SK-N-DZ (cell line): ENCODE measurements around the gene VPS33B. TPM values are rescaled to one million over a fixed set of nuclear protein-coding genes. Genes with fewer than 3 reads are reported as not detected.
"Not testable (repeated sequence)": the region's sequence is repeated elsewhere in the genome, so short reads cannot be mapped to it uniquely, and the experiment has no call there.

Experiments used
- DNase-seq: peaks from one replicate; pipeline ENCODE4 v3.0.0-alpha.2; 2015; ENCODE audit warnings: low spot score
- polyA plus RNA-seq, 2 experiments: library from polyadenylated mRNA; depleted of rRNA; stranded (reverse); fragments of >200 nt; gene quantifications; 2 replicates each; pipeline ENCODE4 v1.2.3, GENCODE V29; 2014

Gene VPS33B
- polyA plus RNA-seq (2014; cell fraction: cytosol; rRNA removed): 8.0 and 17.9 TPM in 2 replicates
- polyA plus RNA-seq (2014; cell fraction: nucleus; rRNA removed): 22.3 and 33.5 TPM in 2 replicates

DNA sequence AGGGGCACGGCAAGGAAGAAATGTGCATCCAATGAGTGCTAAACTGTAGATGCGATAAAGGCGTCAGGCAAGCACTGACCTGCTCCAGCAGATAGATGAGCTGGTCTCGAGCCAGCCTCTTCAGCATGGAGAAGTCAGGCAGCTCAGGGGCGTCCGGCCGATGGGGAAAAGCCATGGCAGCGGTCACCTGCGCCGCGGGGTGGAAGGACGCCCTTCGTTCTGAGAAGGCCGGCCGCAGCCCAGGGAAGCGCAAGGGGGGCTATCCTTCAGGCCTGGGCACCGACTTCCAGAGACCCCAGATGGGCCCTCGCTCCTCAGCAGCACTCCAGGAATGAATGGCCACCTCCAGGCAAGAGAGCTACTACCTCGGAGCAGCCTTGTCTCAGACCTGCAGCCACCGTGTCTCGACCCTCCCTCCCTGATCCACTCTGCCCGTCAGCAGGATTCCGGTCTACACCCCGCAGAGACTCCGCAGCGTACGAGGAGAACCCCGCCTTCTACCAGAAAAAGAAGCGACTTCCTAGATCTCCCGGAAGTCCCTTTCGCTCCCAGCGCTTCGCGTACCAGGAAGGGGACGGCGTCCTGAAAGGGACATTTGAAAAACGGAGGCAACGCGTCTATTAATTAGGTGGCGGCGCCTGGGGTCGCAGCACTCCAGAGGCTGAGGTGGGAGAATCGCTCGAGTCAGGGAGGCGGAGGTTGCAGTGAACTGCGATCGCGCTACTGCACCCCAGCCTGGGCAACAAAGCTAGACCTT, at the start of gene VPS33B:
VPS33B (minus strand) TSS at position 520 of the 757 bp plus-strand sequence; CDS start at position 175, 345 bp downstream.
- DNase-seq: peak; percentile 95

DNA sequence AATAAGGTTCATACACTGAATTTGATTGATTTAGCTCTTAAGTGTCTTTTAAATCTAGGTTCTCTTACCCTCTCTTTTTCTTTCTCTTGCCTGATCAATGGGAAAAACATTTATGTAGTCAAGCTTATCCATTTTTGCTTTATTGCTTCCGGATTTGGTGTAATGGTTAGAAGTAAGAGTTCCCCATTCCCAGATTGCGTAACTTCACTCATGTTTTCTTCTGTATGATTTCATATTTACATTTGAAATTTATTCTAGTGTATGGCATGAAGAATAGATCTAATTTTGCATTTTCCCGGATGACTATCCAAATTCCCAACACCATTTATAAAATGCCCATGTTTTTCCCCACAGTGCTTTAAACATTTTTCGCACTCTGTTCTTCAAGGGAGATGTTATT, 49.8 kb upstream of the VPS33B start:
- no peak for DNase-seq

DNA sequence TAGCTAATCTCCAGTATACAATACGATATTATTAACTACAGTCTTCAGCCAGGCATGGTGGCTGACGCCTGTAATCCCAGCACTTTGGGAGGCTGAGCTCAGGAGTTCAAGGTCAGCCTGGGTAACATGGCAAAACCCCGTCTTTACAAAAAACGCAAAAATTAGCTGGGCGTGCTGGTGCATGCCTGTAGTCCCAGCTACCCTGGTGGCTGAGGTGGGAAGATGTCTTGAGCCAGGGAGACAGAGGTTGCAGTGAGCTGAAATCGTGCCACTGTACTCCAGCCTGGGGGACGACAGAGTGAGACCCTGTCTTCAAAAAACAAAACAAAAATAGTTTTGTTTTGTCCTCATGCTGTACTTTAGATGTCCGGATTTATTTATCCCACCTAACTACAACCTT, 48.5 kb upstream of the VPS33B start:
- no peak for DNase-seq

DNA sequence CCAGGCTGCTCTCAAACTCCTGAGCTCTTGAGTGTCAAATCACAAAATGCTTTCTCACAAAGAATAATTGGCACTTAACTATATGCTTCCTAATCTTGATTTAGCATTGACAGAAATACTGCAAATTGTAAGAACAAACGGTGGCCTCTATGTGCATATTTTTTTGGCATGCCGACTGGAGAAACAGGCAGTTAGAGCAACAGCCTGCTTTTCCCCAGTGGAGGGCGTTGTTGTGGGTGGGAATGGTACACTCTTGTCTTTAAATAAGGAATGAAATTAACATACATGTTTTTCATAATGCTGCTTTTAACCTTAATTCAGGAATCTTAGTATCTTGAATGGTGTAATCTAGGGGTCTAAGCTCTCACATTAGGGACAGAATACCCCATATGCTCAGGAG, 46.6 kb upstream of the VPS33B start:
- no peak for DNase-seq

DNA sequence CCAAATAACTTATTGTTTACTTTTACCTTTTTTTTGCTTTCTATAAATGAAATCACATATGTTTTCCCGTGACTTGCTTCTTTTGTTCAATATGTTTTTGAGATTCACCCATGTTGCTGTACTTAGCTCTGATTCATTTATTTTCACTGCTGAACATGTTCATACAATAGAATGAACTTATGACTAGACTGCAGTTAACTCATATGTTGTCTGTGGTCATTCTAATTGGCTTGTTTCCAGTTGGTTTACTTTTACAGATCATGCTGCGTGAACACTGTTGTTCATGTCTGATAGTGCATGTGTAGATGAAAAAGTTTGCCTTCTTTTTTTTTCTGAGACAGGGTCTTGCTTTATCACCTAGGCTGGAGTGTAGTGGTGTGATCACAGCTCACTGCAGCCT, 46.0 kb upstream of the VPS33B start:
- no peak for DNase-seq

DNA sequence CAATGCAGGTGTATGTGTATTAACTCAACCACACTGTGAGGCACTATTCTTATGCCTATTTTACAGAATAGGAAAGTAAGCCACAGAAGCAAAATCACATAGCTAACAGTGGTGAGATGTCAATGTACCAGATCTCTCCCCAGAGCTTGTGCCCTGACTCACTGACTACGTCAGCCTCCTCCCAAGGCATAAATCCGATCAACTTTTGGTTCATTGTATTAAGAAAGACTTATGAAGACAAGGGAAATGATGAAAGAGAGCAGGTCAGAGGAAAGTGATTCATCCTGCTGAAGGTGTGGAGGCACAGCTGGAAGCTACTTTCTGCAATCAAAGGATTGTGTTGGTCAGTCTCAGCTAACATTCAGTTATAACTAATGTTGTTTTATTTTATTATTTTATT, 44.6 kb upstream of the VPS33B start:
- DNase-seq: no peak

DNA sequence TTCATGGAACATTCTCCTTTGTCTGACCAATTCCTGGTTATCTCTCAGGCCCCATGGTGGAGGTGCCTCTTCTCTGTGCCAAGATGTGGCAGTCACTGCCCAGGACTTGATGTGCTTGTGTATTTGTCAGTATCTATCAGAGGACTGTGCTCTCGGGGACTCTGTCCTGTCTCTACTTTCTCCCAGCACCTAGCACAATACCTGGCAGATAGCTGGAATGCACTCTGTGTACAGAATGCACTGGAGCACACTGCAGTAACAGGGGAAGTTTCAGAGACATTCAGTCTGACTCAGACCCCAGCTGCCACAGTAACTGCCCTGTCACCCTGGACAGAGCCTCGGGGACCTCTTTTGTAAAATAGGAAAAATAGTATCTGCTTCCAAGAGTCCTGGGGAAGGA, 43.1 kb upstream of the VPS33B start:
- DNase-seq: no peak

DNA sequence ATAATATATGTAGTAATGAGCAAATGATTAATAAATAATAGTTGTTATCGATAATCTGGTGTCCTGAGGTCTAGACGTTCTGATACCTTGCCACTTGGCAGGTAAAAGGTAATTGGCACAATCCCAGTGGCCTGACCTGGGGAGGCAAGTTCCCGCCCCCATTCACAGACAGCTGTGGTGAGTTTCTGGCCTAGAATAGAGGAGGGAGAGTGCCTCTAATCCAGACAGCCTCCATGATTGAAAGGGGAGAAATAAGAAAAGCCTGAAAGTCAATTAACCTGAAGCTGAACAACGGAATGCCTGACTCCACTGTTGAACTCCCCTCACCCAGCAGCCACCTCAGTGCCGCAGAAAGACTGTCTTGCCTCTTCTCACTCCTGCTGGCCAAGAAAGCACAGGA, 39.6 kb upstream of the VPS33B start:
- DNase-seq: no peak

DNA sequence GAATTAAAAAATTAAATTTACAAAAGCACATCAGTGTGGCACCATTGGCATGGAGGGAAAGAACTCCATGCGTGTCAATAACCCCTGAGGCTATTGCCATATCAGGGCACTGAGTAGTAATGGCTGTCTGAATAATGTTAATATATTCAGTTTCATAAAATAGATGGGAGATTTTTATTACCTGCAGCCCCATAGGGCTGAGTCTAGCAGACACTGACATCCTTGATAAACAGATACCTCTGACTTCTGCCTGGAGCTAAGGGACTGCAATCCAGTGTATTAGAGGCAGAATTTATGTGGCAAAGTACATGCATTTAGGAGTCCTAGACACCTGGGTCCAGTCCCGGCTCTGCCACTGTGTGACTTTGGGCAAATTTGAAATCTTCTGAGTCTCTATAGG, 38.8 kb upstream of the VPS33B start:
- no peak for DNase-seq

DNA sequence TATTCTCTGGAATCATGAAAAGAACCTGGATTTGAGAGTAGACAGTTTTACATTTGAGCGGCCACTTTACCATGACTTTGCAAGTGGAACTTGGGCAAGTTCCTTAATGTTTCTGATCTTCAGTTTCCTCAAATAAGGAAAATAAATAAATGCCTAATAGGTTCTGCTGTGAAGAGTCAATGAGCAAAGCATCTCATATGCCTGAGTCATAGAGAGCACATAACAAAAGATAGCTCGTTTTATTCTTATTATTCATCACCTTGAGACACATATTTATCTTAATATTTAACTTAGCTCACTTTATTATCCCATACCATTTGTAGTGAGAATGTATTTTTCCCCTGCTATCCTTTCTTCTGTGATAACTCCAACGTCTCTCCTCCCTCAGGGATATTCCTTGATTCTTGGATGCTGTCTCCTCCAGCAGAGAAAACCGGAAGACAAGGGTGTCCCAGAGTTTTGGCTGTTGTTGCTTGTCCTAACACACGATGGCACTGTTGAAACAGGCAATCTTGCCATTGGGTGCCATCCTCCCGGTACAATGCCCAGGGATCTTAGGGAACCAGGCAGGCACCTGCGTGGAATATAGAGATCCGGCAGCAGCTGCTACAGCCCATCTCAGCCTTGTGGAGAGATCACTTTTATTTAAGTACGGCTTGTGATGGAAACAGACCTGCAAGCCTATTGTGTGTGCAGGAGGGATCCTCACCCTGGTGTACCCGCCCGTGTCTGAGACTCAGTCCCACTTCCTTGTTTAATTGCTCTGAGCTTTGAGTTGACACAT, 33.3 kb upstream of the VPS33B start:
- DNase-seq: peak; percentile 54

DNA sequence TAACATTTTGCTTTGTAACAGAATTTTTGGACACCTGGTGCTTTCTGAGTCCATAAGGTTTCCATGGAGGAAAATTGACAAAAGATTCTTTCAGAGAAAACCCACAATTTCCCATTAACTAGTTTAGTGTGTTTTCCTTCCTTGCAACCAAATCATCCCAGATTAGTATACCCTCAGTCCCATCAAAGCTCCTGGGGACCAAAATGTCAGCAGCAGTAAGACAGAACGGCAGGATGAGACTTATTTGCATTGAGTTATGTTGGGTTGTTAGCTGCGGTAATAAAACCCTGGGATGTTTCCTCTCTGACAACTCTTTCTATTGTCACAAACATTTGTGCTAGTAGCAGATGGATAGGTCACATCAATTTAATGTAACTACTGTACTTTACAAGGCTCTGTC, 32.4 kb upstream of the VPS33B start:
- no peak for DNase-seq

DNA sequence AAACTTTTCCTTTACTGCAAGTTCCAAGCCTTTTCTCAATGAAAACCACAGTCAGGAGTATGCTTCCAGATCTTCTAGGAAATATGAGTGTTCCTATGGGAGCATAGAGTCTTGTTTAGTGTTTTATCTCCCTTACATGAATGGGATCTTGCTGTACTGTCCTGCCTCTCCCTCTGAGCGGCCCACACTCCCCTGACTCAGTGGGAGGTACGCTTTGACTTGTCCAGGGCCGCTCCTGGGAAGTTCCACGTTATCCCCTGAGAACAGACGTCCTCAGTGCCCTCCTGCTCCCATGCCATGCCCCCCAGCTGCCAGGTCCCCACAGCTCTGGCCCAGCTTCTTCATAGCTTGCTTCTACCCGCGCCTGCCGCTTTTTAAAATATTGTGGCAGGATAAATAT, 28.9 kb upstream of the VPS33B start:
- no peak for DNase-seq

DNA sequence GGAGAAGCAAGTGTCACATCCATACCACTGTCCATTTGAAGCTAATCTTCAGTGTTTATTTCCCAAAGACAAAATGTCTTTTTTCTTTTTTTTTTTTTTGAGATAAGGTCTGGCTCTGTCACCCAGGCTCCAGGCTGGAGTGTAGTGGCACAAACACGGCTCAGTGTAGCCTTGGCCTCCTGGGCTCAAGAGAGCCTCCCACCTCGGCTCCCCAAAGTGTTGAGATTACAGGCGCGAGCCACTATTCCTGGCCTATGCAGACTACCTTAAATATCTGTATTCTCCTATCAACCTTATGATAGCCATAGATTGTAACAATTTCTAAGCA, 27.7 kb upstream of the VPS33B start:
- no peak for DNase-seq

DNA sequence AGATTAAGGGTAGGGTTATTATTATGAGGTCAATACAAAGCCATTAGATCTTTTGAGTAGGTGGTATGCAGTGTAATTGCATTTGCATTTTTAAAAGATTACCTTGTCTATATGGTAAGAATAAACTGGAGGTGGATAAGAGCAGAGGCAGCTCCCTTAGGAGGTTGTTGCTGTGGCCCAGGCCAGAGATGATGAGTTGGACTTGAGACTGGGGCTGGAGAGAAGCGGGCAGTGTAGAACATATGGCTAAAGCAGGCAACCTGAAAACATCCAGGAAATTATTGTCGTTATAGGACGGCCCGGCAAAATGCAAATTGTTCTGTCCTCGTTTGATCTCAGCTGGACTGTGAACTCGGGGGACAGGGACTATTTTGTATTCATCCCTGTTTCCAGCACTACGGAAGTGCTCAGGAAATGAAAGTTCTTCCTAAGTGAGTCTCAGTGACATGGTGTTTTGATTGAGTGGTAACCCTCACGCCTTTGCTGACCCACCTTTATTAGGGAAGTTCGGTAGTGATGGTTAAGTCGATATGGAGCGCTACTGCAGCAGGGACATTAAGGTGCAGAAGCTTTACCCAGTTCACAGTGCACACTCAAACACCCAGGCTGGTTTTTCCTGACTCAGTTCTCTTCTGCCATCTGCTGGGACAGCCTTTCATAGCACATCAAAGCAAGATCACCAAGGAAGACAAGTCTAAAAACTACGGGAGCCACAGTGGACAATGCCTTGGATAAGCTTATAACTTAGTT, 27.2 kb upstream of the VPS33B start:
- peak; percentile 71 for DNase-seq

DNA sequence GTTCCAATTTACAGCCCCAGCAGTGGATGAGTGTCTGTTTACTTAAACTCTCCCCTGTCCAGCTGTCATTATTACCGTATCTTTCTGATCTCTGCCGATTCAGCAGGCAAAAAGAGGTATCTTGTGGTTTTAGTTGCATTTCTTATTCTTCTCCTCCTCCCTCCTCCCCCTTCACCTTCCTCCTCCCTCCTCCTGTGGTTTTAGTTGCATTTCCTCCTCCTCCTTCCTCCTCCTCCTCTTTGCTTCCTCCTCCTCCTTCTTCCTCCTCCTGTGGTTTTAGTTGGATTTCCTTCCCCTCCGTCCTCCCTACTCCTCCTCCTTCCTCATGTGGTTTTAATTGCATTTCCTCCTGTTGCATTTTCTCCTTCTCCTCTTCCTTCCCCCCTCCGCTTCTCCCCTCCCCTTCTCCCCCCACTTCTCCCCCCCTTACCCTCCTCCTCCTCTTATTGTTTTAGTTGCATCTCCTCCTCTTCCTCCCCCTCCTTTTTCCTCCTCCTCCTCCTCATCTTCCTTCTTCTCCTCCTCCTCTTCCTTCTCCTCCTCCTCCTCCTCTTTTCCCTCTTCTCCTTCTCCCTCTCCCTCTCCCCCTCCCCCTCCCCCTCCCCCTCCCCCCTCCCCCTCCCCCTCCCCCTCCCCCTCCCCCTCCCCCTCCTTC, 25.3 kb upstream of the VPS33B start:
- DNase-seq: no peak

DNA sequence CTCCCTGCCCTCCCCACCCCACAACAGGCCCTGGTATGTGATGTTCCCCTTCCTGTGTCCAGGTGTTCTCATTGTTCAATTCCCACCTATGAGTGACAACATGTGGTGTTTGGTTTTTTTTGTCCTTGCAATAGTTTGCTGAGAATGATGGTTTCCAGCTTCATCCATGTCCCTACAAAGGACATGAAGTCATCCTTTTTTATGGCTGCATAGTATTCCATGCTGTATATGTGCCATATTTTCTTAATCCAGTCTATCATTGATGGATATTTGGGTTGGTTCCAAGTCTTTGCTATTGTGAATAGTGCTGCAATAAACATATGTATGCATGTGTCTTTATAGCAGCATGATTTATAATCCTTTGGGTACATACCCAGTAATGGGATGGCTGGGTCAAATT, 23.7 kb upstream of the VPS33B start:
- not testable (repeated sequence) for DNase-seq

DNA sequence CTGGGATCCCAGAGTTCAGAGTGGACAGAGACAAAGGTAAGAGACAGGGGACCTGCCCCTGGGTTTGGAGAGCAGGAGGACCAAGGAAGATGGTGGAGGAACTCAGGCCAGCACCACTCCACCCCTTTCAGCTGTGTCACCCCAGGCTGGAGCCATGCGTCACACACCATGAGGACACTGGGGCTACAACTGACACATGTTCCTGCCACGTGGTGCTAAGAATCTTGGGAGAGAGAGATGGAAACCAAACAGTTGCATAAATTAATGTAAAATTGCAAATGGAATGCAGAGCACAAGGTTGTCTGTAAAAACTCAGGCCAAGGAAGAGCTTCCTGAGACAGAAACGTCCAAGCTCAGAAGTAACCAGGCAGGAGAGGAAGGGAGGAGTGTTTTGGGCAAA, 22.7 kb upstream of the VPS33B start:
- no peak for DNase-seq

DNA sequence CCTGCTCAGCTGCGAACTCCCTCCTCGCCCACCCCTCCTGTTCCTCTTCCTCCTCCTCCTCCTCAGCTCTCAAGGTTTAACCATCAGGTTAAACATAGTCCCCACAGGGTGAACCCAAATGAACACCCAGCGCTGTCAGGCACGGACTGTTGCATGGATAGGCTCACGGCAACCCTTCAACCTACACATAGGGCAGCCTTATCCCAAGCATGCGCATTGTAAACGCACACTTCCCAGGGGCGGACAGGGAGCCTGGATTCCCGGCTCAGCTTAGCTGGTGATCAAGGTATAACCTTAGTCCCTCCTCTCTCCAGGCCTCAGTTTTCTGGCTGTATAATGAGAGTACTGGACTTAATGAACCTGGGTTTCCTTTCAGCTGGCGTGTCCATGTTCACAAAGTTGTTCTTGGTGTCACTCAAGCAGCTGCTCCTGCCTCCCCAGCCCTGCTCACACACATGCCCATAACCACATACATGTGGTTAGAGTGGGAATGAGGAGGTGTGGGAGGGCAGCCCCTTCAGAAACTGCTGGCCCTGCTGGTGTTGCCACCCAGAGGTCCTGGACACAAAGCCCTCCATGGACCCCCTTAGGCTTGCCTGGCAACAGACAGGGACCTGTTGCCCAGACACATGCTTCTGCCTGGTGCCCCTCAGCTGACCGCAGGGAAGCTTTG, 20.9 kb upstream of the VPS33B start:
- no peak for DNase-seq

DNA sequence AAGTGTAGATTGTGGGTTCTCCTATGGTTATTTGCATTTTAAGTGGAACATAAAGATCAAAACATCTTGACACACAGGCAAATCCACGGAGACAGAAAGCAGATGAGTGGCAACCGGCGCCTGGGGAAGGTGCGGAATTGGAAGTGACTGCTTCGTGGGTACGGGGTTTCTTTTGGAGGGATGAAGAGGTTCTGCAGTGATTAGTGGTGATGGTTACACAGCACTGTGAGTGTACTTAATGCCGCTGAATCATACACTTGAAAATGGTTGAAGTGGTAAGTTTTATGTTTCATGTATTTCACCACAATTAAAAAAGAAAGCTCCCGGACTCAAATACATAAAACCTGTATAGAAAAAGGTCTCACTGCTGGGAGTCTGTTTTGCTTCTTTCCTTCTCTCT, 18.5 kb upstream of the VPS33B start:
- DNase-seq: no peak

DNA sequence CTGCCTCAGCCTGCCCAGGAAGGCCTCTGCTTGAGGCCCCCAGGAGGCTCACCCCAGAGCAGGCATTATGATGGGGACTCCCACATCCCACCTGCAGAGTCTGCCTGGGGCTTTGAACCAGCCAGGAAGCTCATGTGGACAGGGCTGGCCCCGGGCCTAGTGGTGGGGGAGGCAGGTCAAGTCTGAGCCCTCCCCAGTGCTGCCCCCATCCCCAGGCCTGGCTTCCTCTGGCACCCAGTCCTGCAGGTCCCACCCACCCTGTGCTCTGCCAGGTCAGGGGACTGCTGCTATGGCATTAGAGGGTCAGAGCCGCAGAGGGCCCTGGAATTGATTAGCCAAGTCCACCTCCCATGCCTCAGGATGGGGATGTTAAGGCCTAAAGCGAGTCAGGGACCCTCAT, 17.6 kb upstream of the VPS33B start:
- no peak for DNase-seq
